ENCODE data around the gene PCNX2. TPM values are rescaled to one million over a fixed set of nuclear protein-coding genes. Genes with fewer than 3 reads are reported as not detected.

The PCNX2 gene
- total RNA-seq, 2 donors from 2014 or later = 8.4 to 23.2 TPM

- 100% methylated on average over 1 of the region's 1 CpG for WGBS
- intact Hi-C loops (cut with DNase I) = no loop called here
These were observed 337.5 kb downstream of the PCNX2 start for GRCh38 chr1:232958067-232958466.

GRCh38 chr1:232956081-232956480, 339.4 kb downstream of the PCNX2 start:
- Histone ChIP-seq H3K36me3 (no peaks in the 10 kb centered on the region), H3K27ac (no peak overlapping the region), H3K4me1 (replicated peaks) (no peaks in the 10 kb centered on the region), H3K9me3 (no peaks in the 10 kb centered on the region), H3K4me3 (no peak overlapping the region), H3K27me3 (replicated peaks; ENCODE audit: insufficient read depth) (no peaks in the 10 kb centered on the region)
- 98% methylated on average over 6 of the region's 6 CpGs for WGBS
- intact Hi-C loops (cut with DNase I) = no loop called here
- DNase-seq (ENCODE audit: low spot score) = no peak
- TF ChIP-seq POLR2AphosphoS5 (IDR thresholded peaks at IDR 0.05) (no peak), CTCF (IDR thresholded peaks at IDR 0.05) (no peak), POLR2A (IDR thresholded peaks at IDR 0.05) (no peak)

More at GRCh38 chr1:232958067-232958466, 337.5 kb downstream of the PCNX2 start:
- Histone ChIP-seq H3K27me3 (replicated peaks; ENCODE audit: insufficient read depth) (no peaks in the 10 kb centered on the region), H3K4me3 (no peak overlapping the region), H3K27ac (no peak overlapping the region), H3K9me3 (no peaks in the 10 kb centered on the region), H3K36me3 (no peaks in the 10 kb centered on the region), H3K4me1 (replicated peaks) (no peaks in the 10 kb centered on the region)
- TF ChIP-seq CTCF (IDR thresholded peaks at IDR 0.05) (no peak), POLR2A (IDR thresholded peaks at IDR 0.05) (no peak), POLR2AphosphoS5 (IDR thresholded peaks at IDR 0.05) (no peak)
- DNase-seq (ENCODE audit: low spot score) = no peak

- H3K27me3 ChIP-seq (replicated peaks; ENCODE audit: insufficient read depth) = no peaks in the 10 kb centered on the region
- H3K9me3 ChIP-seq = no peaks in the 10 kb centered on the region
- WGBS = 87% methylated on average over 4 of the region's 4 CpGs
- no peak overlapping the region for H3K4me3 ChIP-seq
- DNase-seq (ENCODE audit: low spot score) = no peak
- no peak overlapping the region for H3K27ac ChIP-seq
- no peak for TF ChIP-seq POLR2A (IDR thresholded peaks at IDR 0.05)
- TF ChIP-seq POLR2AphosphoS5 (IDR thresholded peaks at IDR 0.05) = no peak
- no peak for TF ChIP-seq CTCF (IDR thresholded peaks at IDR 0.05)
- no peaks in the 10 kb centered on the region for H3K4me1 ChIP-seq (replicated peaks)
- H3K36me3 ChIP-seq = no peaks in the 10 kb centered on the region
- intact Hi-C loops (cut with DNase I) = loop anchor here (5.0 kb wide), 1 partner anchor 322 kb away; the partner anchor contains the start of gene SIPA1L2
These were observed 340.7 kb downstream of the PCNX2 start for GRCh38 chr1:232954594-232955365.

GRCh38 chr1:232952514-232953499, 342.7 kb downstream of the PCNX2 start:
- Histone ChIP-seq H3K4me3 (no peak overlapping the region), H3K4me1 (replicated peaks) (no peaks in the 10 kb centered on the region), H3K9me3 (no peaks in the 10 kb centered on the region), H3K27ac (no peak overlapping the region), H3K27me3 (replicated peaks; ENCODE audit: insufficient read depth) (no peaks in the 10 kb centered on the region), H3K36me3 (no peaks in the 10 kb centered on the region)
- no peak for TF ChIP-seq POLR2A (IDR thresholded peaks at IDR 0.05)
- TF ChIP-seq CTCF (IDR thresholded peaks at IDR 0.05) = peak in 1 of 4 experiments; percentile 50
- TF ChIP-seq POLR2AphosphoS5 (IDR thresholded peaks at IDR 0.05) = no peak
- intact Hi-C loops (cut with DNase I) = loop anchor here (5.0 kb wide), 1 partner anchor 321 kb away; the partner anchor contains the start of gene SIPA1L2
- 81% methylated on average over 2 of the region's 2 CpGs for WGBS
- peak; percentile 24 for DNase-seq (ENCODE audit: low spot score)

Measured in prostate gland (tissue), 2 donors.